Measurements from ENCODE around the gene TOR2A.
A peak's percentile ranks its signal among the peaks of the same experiment; 100 is the strongest.

TOR2A gene

DNA sequence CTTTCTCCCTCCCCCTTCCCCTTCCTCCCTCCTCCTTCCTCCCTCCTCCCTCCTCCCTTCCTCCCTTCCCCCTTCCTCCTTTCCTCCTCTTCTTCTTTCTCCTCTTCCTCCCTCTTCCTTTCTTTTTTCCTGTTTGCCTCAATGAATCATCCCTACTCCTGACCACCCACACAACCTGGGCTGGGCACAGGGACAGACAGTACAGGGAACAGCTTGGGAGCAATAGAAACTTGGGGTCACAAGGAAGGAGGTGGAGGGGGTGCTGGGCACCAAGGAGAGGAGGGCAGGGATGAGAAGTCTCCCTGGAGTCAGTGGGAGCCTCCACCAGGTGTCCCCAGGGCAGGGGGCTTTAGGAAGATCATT lies 14.2 kb downstream of the TOR2A start:
- DNase-seq (ENCODE audit: low spot score) (no peak), FAIRE-seq (no peak)

- no peak for FAIRE-seq
- peak; percentile 16 for DNase-seq (ENCODE audit: low spot score)
Observed at GRCh38 chr9:127720031-127720864, 14.8 kb downstream of the TOR2A start.

DNA sequence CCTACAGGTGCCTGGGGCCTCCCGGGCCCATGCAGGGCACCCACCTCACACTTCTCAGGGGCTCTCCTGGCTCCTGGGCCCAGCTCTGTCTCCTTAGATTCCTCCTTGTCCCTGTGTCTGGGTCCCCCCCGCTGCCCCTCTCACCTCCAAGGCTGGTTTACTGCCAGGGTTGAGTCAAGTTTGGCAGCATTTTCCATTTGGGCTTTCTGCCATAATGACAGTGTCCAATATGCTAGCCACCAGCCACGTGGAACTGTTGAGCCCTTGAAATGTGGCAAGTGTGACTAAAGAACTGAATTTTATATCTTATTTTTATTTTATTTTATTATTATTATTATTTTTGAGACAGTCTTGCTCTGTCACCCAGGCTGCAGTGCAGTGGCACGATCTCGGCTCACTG lies 17.3 kb downstream of the TOR2A start:
- FAIRE-seq, result no peak
- no peak for DNase-seq (ENCODE audit: low spot score)

GRCh38 chr9:127716412-127716811 lies 18.7 kb downstream of the TOR2A start:
- no peak for DNase-seq (ENCODE audit: low spot score)
- no peak for FAIRE-seq

- DNase-seq (ENCODE audit: low spot score) (peak; percentile 86), FAIRE-seq (peak; percentile 84)
Observed at GRCh38 chr9:127715470-127716337, 19.4 kb downstream of the TOR2A start, which contains the start of the genes PTRH1 and TTC16. PTRH1 (minus strand) TSS chr9:127715663; CDS start chr9:127715639, 24 bp downstream. TTC16 (plus strand) TSS chr9:127716079; CDS start chr9:127716146, 67 bp downstream.

- FAIRE-seq (no peak), DNase-seq (ENCODE audit: low spot score) (no peak)
Observed at GRCh38 chr9:127714951-127715469, 20.1 kb downstream of the TOR2A start.

- DNase-seq (ENCODE audit: low spot score) (no peak), FAIRE-seq (no peak)
Observed at GRCh38 chr9:127714020-127714750, 20.9 kb downstream of the TOR2A start.

DNA sequence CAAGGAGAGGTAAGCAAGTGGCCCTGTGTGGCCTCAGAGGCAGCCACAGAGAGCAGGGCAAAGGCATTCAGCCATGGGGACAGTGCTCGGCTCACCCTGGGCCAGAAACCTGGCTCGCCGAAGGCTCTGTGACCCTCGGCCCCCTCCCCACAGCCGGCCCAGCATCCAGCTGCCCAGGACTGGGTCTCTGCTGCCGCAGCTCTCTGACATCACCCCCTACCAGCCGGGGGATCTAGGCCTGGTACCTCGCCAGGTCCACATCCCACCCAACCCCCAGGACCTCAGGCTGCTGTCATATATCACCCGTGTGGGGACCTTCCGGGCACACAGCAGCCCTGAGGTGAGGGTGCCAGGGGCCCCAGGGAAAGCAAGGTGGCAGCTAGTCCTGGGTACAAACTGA lies 22.2 kb downstream of the TOR2A start:
- DNase-seq (ENCODE audit: low spot score), result no peak
- FAIRE-seq, result no peak

GRCh38 chr9:127712371-127712770 lies 22.7 kb downstream of the TOR2A start:
- DNase-seq (ENCODE audit: low spot score) (no peak), FAIRE-seq (no peak)

DNA sequence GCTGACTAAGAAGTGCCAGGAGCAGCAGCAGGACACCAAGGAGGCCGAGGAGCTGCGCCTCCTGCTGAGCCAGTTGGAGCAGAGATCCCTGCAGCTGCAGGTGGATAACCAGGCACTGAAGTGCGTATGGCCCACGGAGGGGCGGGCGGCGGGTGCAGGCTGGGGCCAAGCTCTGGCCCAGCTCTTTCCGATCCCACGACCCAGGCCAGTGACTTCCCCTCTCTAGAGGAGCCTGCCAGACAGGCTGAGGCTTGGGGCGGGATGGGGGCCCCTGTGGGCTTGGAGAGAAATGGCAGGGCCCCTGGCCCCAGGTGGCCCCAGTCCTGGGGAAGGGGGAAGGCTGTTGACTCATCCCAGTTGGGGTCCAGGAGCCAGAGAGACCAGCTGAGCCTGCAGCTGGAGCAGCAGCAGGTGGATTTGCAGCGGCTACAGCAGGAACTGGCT lies 23.2 kb downstream of the TOR2A start:
- DNase-seq (ENCODE audit: low spot score) (no peak), FAIRE-seq (no peak)

- no peak for FAIRE-seq
Observed at GRCh38 chr9:127711226-127711701, 23.8 kb downstream of the TOR2A start.

GRCh38 chr9:127710204-127710783 lies 24.8 kb downstream of the TOR2A start:
- FAIRE-seq, result no peak
- DNase-seq (ENCODE audit: low spot score), result no peak

More at GRCh38 chr9:127711226-127711701, 23.8 kb downstream of the TOR2A start:
- no peak for DNase-seq (ENCODE audit: low spot score)

DNA sequence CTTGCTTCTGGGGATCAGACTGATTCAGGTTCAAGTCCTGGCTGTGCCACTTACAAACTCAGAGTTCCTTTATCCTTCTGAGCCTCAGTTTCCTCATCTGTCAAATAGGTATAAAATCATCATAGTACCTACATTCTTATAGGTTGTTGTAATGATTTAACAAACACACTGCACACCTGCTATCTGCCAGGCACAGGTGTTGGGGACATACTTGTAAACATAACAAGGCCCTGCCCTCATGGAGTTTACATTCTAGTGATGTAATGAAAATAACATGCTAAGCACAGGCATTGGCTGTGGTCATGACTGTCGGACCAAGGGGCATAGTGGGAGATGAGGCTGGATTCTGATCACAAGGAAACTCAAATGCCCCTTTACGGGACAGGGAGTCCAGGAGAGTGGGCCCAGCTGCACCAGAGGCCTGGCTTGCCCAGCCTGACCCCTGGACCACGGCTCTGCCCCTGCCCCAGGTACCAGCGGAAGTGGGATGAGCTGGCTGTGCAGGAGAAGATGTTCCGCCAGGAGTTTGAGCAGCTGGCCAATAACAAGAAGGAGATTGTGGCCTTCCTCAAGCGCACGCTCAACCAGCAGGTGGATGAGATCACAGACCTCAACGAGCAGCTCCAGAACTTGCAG lies 26.0 kb downstream of the TOR2A start:
- DNase-seq (ENCODE audit: low spot score), result no peak
- FAIRE-seq, result no peak

DNA sequence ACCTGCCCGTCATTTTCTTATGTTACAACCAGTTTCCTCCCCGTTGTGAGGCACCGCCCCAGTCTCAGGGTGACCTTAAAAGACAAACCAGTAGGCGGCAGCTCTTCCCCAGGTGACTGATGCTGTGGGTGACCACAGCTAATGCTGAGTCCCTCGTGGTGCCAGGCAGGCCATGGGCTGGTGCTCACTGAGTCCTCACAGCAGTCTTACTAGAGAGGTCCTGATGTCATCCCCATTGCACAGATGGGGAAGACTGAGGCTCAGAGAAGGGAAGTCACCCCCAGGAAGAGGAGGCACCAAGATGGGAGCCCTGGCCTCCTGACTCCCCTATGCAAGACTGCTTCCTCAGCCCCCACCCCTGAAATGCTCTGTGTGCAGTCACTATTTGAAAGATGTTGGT lies 27.3 kb downstream of the TOR2A start:
- FAIRE-seq (no peak), DNase-seq (ENCODE audit: low spot score) (peak; percentile 31)

- no peak for DNase-seq (ENCODE audit: low spot score)
- no peak for FAIRE-seq
Observed at GRCh38 chr9:127706836-127707241, 28.3 kb downstream of the TOR2A start, which contains the start of gene CFAP157. CFAP157 (plus strand) TSS chr9:127706988; CDS start chr9:127707032, 44 bp downstream.

DNA sequence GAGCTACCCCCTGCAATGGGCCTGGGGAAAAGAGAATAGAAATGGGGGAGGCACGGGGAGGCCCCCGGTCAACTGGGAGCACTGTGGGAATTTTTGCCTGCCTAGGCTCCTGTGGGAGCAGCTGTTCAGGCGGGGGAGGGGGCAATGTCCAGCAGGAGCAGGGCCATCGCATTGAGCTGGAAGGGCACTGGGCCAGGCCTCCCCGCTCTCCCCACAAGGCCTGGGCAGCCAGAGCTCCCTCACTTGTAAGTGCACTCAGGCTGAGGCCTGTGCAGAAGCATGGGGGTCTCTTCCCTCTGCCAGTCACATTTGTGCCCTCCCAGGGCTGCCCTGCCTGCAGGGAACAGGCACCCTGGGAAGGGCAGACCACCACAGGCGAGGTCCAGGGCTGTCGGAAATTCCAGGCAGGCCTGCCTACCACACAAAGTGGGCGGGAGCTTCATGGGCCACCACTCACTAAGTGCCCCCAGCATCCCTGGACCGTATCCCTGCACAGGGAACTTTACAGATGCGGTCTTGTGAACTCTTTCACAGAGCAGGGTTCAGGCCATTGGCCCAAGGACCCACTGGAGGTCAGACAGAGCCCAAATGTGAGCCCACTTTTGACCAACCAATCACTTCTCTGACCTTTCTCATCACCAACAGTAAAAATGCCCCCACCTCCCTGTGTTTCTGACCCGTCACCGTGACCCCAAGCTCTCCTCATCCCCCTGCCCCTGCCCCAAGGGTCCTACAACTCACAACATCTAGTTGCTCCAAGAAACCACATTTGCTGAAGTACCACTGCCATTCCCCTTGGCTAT lies 29.3 kb downstream of the TOR2A start:
- FAIRE-seq (no peak), DNase-seq (ENCODE audit: low spot score) (no peak)

DNA sequence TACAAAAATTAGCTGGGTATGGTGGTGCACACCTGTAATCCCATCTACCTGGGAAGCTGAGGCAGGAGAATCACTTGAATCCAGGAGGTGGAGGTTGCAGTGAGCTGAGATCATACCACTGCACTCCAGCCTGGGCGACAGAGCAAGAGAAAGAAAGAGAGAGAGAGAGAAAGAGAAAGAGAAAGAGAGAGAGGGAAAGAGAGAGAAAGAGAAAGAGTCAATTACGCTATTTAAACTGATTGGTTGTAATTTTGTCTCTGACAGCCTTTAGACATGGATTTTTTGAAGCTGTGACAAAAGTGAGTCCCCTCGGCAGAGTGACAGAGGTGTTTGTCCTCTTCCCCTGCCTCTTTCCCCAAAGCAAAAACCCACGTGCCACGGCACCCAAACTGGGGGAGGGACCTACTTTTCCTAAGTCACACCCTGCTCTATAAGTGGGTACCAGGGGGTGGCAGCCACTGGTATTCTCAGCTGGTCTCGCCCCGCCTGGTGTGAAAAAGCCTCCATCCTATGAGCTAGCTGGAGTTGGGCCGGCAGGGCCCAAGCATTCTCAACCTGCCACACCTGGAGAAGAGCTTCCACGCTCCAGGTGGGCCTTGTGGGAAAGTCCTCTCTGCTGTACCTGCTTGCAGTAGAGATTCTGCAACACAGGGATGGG lies 31.7 kb downstream of the TOR2A start:
- DNase-seq (ENCODE audit: low spot score) (no peak), FAIRE-seq (no peak)

DNA sequence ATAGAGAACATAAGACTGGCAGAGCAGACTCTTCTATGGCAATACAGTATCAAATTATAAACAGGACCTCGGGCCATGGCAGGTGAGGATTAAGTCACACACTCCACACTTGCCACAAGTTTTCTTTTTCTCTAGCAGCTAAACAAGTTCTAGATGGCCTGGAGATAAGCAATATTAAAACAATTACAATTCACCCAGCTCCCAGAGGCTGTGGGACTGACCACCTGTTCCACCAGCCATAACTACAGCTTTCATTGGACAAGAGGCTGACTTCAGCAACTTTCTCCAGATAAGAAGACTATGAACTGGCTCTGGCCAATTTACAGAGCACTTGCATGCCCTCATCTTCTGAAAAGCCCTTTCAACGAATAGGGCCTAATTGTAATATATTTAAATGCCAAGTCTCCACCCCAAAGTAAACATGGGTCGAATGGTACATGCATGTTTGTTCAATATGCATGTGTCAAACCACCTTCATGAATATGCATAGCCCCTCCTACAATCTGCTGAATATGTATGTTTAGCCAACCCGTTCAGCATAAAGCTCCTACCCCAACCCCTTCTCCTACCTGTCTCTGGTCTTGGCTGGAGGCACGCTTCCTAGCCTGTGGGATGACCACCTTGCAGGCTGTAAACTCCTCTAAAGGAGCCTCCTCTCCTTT lies 34.4 kb downstream of the TOR2A start:
- FAIRE-seq (no peak), DNase-seq (ENCODE audit: low spot score) (no peak)

All from RCC 7860 (cell line).